Transverse colon (tissue), 4 donors: ENCODE measurements around the gene MYOC. TPM values are rescaled to one million over a fixed set of nuclear protein-coding genes. Genes with fewer than 3 reads are reported as not detected.
"Not testable (repeated sequence)": the region's sequence is repeated elsewhere in the genome, so short reads cannot be mapped to it uniquely, and the experiment has no call there.

ENCODE experiments used
- DNase-seq: peaks from one replicate; pipeline ENCODE4 v3.0.0-alpha.2; 2019
- H3K27ac ChIP-seq, 4 donors: fragments of 200-600 bp; sonication (generic); 2 replicates each; pipeline ENCODE4 v1.5.1; 2016 to 2018; ENCODE audit warnings: inconsistent platforms in 4 of 4
- H3K27me3 ChIP-seq: fragments of 200-600 bp; sonication (generic); 2 replicates; pipeline ENCODE4 v1.5.1; 2017; ENCODE audit warnings: inconsistent platforms
- H3K36me3 ChIP-seq, 4 donors: fragments of 200-600 bp; sonication (generic); 2 replicates each; pipeline ENCODE4 v1.5.1; 2017 to 2019; ENCODE audit warnings: inconsistent platforms in 4 of 4
- H3K4me1 ChIP-seq, 4 donors: fragments of 200-600 bp; sonication (generic); 2 replicates each; pipeline ENCODE4 v1.5.1; 2017 to 2020; ENCODE audit warnings: inconsistent platforms in 4 of 4
- H3K4me3 ChIP-seq, 4 donors: fragments of 200-600 bp; sonication (generic); 1 replicate in 1 of 4; 2 replicates in 3 of 4; pipeline versions ENCODE4 v1.5.1 to v1.6.1; 2017 to 2019; ENCODE audit warnings: inconsistent platforms in 4 of 4
- H3K9me3 ChIP-seq, 2 donors: fragments of 200-600 bp; sonication (generic); 2 replicates each; pipeline ENCODE4 v1.5.1; 2017 to 2019; ENCODE audit warnings: inconsistent platforms in 2 of 2
- EP300 ChIP-seq: sonication (generic); formaldehyde crosslinking; IDR thresholded peaks from one replicate; pipeline ENCODE4 v1.6.1; 2017; ENCODE audit warnings: antibody characterized with exemption, low read depth
- POLR2A ChIP-seq: fragments of 450-650 bp; IDR thresholded peaks from one replicate; pipeline ENCODE4 v1.6.1; 2016; ENCODE audit warnings: antibody characterized with exemption, mild to moderate bottlenecking, moderate library complexity
- POLR2AphosphoS5 ChIP-seq, 3 donors: sonication (generic); formaldehyde crosslinking; IDR thresholded peaks; one replicate each; pipeline ENCODE4 v1.6.1; 2016; ENCODE audit warnings: antibody characterized with exemption in 3 of 3
- WGBS, 2 donors: methylation state at CpG; one replicate each; pipeline ENCODE4 v1.1.5; 2018; ENCODE audit warnings: low coverage in 1 of 2; 5-methylcytosine and 5-hydroxymethylcytosine counted together
- in situ Hi-C, 4 donors: fragments of 200-750 bp; cut with MboI; loops; one replicate each; pipeline versions ENCODE4 v1.15.0 to v1.15.1; 2017; ENCODE audit warnings: low sequenced_read_pairs in 3 of 4, low pct_ligation_motif_present in 1 of 4, low pct_unique_long_range_greater_than_20kb in 1 of 4
- intact Hi-C: fragments of 100-400 bp; cut with DNase I; formaldehyde crosslinking; loops from one replicate; pipeline ENCODE4 v1.15.1; 2023; ENCODE audit warnings: low total_unique reads
- total RNA-seq, 4 donors: library from RNA; depleted of rRNA; stranded (reverse); fragments of >200 nt; gene quantifications; one replicate each; pipeline ENCODE4 v1.1.0, GENCODE V29; 2016
- TF ChIP-seq, protein P1 (sequence below), 5 experiments: fragments of 200-600 bp in 3 of 5; fragments of 450-650 bp in 2 of 5; sonication (generic) in 3 of 5; IDR thresholded peaks; 1 replicate in 2 of 5; 2 replicates in 3 of 5; pipeline ENCODE4 v1.5.1; 2016 to 2017; ENCODE audit warnings: antibody characterized with exemption in 5 of 5, inconsistent platforms in 3 of 5, mild to moderate bottlenecking in 2 of 5, moderate library complexity in 1 of 5

Gene MYOC
- total RNA-seq, 4 donors from 2014 or later, result 0.40 to 7.6 (median 2.5) TPM

DNA sequence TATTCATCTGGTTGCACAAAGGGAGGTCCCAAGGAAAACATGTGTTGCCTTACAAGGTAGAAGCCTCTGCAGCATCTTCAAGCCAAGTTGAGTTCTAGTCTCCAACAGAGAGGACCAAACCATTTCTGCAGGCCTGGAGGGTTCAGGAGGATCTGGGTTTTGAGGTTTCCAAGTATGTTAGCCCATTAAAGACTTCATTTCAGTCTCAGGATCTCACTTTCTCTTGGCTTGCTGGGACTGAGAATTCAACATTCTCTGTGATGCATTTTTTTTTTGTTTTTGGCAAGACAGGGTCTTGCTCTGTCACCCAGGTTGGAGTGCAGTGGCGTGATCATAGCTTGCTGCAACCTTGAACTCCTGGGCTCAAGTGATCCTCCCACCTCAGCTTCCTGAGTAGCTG lies 39.2 kb downstream of the MYOC start:
- no peak for DNase-seq
- Histone ChIP-seq H3K4me3 (no peak overlapping the region), H3K4me1 (no peaks in the 10 kb centered on the region), H3K36me3 (no peaks in the 10 kb centered on the region), H3K27ac (no peak overlapping the region), H3K27me3 (no peaks in the 10 kb centered on the region), H3K9me3 (no peaks in the 10 kb centered on the region)
- in situ Hi-C loops (no loop called here), intact Hi-C loops (no loop called here)
- TF ChIP-seq EP300 (no peak), POLR2AphosphoS5 (IDR thresholded peaks at IDR 0.05) (no peak), POLR2A (no peak)
- TF ChIP-seq, protein P1, sequence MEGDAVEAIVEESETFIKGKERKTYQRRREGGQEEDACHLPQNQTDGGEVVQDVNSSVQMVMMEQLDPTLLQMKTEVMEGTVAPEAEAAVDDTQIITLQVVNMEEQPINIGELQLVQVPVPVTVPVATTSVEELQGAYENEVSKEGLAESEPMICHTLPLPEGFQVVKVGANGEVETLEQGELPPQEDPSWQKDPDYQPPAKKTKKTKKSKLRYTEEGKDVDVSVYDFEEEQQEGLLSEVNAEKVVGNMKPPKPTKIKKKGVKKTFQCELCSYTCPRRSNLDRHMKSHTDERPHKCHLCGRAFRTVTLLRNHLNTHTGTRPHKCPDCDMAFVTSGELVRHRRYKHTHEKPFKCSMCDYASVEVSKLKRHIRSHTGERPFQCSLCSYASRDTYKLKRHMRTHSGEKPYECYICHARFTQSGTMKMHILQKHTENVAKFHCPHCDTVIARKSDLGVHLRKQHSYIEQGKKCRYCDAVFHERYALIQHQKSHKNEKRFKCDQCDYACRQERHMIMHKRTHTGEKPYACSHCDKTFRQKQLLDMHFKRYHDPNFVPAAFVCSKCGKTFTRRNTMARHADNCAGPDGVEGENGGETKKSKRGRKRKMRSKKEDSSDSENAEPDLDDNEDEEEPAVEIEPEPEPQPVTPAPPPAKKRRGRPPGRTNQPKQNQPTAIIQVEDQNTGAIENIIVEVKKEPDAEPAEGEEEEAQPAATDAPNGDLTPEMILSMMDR (IDR thresholded peaks at IDR 0.05), result no peak
- WGBS, 2 donors, result 93% methylated on average over 1 of the region's 1 CpG; no CpG with 5 or more reads in 1 of the 2 donors

DNA sequence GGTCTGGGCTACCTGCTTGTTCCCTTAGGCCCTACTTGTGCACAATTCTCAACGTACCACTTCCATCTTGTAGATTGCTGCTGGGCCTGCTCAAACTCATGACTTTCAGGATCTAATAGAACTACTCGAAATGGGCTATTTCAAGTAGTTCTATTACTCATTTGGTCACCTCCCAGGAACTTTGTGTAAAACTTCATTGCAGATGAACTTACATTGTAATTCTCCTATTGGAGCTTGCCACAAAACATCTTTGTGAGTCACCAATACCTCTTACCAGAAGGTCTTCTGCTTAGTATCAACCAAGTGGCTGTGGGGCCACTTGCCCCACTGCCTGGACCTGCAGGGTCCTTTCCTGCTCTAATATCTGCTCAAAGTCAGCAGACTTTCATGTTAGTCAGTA lies 41.2 kb downstream of the MYOC start:
- WGBS, 2 donors, result 87 to 100% methylated on average over 1 to 2 of the region's 2 CpGs
- in situ Hi-C loops, result no loop called here
- no peak for DNase-seq

DNA sequence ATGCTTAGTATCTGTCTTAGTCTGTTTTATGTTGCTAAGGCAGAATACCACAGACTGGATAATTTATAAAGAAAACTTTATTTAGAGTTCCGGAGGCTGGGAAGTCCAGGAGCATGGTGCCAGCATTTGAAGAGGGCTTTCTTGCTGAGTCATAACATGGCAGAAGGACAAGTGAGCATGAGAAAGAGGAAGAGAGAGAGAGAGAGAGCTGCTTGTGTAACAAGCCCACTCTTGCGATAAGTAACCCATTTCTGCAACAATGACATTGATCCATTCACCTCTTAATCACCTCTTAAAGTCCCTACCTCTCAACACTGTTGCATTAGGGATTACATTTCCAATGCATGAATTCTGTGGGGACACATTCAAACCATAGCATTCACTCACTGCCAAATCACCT lies 42.1 kb downstream of the MYOC start:
- Histone ChIP-seq H3K9me3 (no peaks in the 10 kb centered on the region), H3K4me3 (no peak overlapping the region), H3K4me1 (no peaks in the 10 kb centered on the region), H3K36me3 (no peaks in the 10 kb centered on the region), H3K27me3 (no peaks in the 10 kb centered on the region), H3K27ac (no peak overlapping the region)
- 59 to 79% methylated on average over 2 of the region's 2 CpGs for WGBS, 2 donors
- no peak for TF ChIP-seq POLR2AphosphoS5 (IDR thresholded peaks at IDR 0.05)
- TF ChIP-seq, protein P1 (IDR thresholded peaks at IDR 0.05), result no peak
- no peak for TF ChIP-seq POLR2A
- TF ChIP-seq EP300, result no peak
- intact Hi-C loops, result no loop called here
- no peak for DNase-seq
- in situ Hi-C loops, result no loop called here

More for the DNA sequence above, 41.2 kb downstream of the MYOC start:
- TF ChIP-seq, protein P1 (IDR thresholded peaks at IDR 0.05), result no peak
- TF ChIP-seq POLR2AphosphoS5 (IDR thresholded peaks at IDR 0.05) (no peak), POLR2A (no peak), EP300 (no peak)
- Histone ChIP-seq H3K9me3 (no peaks in the 10 kb centered on the region), H3K4me3 (no peak overlapping the region), H3K36me3 (no peaks in the 10 kb centered on the region), H3K27me3 (no peaks in the 10 kb centered on the region), H3K27ac (no peak overlapping the region), H3K4me1 (no peaks in the 10 kb centered on the region)
- intact Hi-C loops, result no loop called here

DNA sequence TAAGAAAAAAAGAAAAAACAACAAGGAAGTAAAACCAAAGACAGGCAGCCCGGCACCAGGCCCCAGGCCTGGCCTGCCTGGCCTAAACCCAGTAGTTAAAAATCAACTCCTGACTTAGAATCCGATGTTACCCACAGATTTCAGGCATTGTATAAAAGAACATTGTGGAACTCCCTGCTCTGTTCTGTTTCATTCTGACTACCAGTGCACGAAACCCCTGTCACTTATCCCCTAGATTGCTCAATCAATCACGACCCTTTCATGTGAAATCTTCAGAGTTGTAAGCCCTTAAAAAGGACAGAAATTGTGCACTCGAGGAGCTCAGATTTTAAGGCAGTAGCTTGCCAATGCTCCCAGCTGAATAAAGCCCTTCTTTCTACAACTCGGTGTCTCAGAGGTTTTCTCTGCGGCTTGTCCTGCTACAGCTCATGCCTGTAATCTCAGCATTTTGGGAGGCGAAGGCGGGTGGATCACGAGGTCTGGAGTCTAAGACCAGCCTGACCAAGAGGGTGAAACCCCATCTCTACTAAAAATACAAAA lies 46.0 kb downstream of the MYOC start:
- Histone ChIP-seq H3K27me3 (no peaks in the 10 kb centered on the region), H3K4me3 (no peak overlapping the region), H3K9me3 (no peaks in the 10 kb centered on the region), H3K27ac (no peak overlapping the region), H3K4me1 (no peaks in the 10 kb centered on the region), H3K36me3 (no peaks in the 10 kb centered on the region)
- intact Hi-C loops, result no loop called here
- TF ChIP-seq EP300 (no peak), POLR2A (no peak), POLR2AphosphoS5 (IDR thresholded peaks at IDR 0.05) (no peak)
- TF ChIP-seq, protein P1 (IDR thresholded peaks at IDR 0.05), result no peak
- no peak for DNase-seq
- 76% methylated on average over 10 of the region's 10 CpGs; no CpG with 5 or more reads in 1 of the 2 donors for WGBS, 2 donors
- in situ Hi-C loops, result no loop called here

DNA sequence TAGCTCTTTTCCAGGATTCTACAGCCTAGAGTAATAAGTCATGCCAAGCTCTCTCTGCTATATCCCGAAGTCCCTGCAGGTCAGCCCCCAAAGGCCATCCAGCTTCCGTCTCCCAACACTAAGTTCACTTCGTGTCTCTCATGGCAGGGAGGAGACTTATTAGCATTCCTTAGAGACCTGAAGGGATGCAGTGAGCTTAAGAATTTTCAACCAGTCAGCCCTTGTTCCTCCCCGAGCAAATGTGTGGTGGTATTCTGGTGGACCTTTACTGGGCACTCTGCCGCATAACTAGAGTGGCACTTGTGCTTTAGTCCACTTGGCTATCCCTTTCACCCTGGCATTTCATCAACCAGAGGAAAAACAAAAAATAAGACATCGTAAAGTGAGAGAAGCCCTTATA lies 49.4 kb downstream of the MYOC start:
- intact Hi-C loops, H3K9me3 ChIP-seq, H3K36me3 ChIP-seq, DNase-seq, H3K27me3 ChIP-seq, H3K27ac ChIP-seq, H3K4me1 ChIP-seq, H3K4me3 ChIP-seq, in situ Hi-C loops: not testable (repeated sequence)
- WGBS, 2 donors, result 88 to 100% methylated on average over 1 to 6 of the region's 6 CpGs
